Mammary epithelial cell (primary cell): ENCODE measurements around the gene JPH3.

Source experiments
- CTCF ChIP-seq, 2 donors: IDR thresholded peaks in 1 of 2; conservative IDR thresholded peaks in 1 of 2; 2 replicates each; pipeline ENCODE4 v1.5.1; 2011 to 2012; ENCODE audit warnings: inconsistent platforms in 2 of 2, low read length in 2 of 2, mild to moderate bottlenecking in 2 of 2, control low read depth in 1 of 2, low read depth in 1 of 2; ENCODE audit not compliant: insufficient read depth in 1 of 2; ENCODE audit errors: extremely low read depth in 1 of 2
- EZH2 ChIP-seq: IDR thresholded peaks from 2 replicates; pipeline ENCODE4 v1.6.1; 2012; ENCODE audit warnings: low read length, inconsistent platforms, borderline replicate concordance

GRCh38 chr16:87746178-87746577 is 143.9 kb downstream of the JPH3 start:
- no peak for TF ChIP-seq CTCF (conservative IDR thresholded peaks at IDR 0.05 in 1 of 2, IDR thresholded peaks at IDR 0.05 in 1 of 2; ENCODE audit: extremely low read depth in 1 of 2, insufficient read depth in 1 of 2, low read depth in 1 of 2, low read length in 2 of 2)
- no peak for TF ChIP-seq EZH2
